SW 1271 (cell line): ENCODE results near the gene ACACB.

ENCODE experiments used
- DNase-seq, 2 experiments: peaks; one replicate each; lab custom pipeline; 2025; lab: John Stamatoyannopoulos, UW

Gene ACACB

DNA sequence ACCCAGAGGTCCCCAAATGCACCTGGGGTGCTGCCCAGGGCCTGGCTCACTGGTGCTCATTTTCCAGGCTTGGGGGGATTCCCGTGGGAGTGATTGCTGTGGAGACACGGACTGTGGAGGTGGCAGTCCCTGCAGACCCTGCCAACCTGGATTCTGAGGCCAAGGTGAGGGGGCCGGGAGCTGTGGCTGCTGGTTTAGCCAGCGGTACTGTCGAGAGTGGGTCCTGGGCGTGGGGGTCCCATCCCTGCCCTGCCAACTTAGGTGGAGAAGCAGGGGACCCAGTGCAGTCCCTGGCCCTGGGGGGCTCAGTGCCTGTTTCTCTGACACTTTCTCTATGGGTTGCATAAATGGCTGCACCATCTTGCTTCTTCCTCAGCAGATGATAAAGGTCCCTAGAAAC, 141.8 kb downstream of the ACACB start:
- DNase-seq = no peak

DNA sequence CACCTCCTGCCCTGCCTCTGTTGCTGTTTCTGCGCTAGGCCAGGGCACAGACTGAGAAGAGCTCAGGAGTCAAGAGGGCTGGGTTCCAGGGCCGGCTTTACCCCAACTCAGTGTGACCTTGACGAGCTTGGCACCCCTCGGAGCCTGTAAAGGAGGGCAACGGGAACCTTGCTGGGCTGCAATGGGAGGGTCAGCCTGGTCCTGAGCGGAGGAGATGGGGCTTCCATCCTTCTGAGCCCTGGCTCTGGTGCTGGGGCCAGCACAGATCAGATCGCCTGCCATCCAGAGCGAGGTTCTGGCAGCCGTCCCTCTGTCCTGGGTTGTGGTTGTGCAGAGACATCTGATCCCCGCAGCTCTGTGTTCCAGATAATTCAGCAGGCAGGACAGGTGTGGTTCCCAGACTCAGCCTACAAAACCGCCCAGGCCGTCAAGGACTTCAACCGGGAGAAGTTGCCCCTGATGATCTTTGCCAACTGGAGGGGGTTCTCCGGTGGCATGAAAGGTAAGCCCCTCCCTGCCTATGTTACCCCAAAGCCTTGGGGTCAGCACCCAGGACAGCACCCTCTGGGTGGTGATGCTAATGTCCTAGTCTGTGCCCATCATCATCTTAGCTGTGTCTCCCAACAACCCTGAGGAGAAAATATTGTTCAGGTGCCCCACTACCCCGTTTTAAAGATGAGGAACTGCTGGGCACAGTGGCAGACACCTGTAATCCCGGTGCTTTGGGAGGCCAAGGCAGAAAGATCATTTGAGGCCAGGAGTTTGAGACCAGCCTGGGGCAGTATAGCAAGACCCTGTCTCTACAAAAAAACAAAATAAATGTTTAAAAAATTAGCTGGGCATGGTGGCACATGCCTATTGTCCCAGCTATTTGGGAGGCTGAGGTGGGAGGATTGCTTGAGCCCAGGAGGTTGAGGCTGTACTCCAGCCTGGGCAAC, 142.5 kb downstream of the ACACB start:
- DNase-seq = no peak

DNA sequence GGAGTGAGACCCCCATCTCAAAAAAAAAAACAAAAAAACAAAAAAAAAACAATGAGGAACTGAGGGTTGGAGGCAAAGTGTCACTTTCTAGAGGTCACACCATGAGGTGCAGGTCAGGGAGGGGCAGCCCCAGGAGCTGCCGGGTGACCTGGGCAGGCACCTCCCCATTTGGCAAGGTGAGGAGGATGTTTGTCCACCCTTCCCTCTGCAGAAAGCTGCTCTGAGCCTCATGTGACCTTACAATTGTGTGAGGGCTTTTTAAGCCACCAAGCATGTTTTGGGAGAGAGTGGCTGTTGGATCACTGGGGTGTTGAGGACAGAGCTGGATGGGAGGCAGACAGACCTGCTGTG, 143.1 kb downstream of the ACACB start:
- no peak for DNase-seq

DNA sequence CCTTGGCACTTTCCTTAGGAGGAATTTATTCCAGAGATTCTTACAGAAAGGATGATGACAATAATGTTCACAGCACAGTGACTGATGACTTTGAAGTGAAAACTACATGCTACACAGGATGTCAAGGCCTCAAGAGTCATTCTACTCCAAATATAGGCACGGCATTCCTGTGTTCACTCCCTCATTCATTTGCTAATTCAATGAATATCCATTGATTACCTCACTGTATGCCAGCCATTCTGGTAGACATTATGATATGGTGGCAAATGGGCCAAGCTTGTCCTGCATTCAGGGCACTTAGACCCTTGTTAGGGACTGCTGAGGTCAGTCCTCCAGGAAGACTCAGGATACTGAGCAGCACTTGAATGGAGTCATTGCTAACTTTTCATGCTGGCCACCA, 144.7 kb downstream of the ACACB start:
- no peak for DNase-seq

DNA sequence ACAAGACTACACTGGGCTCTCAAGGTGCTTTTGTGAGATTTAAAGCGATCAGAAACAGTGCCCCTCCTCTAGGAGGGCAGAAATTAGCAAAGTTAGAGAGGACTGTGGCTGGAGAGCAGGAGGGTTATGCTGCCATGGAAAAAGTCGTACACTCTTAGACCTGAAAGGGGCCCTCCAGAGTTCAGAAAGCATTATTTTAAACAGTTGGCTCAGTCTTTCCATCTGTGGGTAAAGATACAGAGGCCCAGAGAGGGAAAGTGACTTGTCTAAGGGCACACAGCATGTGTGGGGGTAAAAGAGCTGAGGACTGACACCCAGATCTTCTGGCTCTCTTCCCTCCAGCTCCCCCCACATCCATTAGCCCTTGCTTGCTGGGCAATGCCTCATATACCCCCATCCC, 145.6 kb downstream of the ACACB start:
- no peak for DNase-seq

DNA sequence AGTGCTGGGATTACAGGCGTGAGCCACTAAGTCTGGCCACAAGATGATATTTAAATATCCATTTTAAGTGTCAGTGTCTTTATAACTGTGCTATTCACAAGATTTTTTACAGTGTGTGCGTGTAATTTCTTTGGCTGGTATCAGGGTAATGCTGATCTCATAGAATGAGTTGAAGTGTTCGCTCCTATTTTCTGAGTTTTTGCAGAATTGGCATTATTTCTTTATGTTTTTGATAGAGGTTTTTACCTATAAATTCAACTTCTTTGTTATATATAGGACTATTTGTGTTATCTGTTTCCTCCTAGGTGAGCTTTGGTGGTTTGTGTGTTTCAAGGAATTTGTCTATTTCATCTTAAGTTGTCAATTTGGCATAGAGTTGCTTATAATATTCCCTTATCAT, 147.1 kb downstream of the ACACB start:
- DNase-seq = no peak

DNA sequence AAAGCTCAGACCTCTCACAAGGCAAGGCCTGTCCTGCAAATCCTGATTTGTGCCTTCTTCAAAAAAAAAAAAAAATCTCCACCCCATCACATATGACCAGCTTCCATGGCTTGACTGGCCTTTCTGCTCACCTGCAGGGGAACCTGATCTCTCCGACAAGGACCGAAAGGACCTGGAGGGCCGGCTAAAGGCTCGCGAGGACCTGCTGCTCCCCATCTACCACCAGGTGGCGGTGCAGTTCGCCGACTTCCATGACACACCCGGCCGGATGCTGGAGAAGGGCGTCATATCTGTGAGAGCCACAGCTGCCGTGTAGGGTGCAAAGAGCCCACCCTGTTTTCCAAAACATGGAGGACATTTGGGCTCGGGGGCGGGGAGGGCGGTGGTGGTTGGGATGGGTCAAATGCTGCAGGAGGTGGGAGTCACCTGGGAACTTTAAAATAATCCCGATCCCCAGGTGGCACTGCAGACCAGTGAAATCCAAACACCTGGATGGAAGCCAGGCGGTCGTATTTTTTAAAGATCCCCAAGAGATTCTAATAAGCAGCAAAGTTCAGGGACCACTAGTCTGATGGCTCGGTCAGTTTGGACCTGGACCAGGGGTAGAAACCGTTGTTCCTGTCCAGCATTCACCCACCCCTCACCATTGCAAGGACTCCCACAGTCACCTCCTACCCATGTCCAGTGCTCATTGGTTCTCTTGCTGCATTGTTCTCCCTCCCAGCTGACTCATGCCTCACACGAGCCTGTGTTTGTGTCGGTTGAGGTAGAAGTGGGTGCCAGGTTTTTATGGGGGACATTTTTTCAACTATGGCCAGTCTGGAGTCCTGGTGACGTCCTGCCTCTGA, 147.9 kb downstream of the ACACB start:
- DNase-seq = peak in 1 of 2 experiments; percentile 9

DNA sequence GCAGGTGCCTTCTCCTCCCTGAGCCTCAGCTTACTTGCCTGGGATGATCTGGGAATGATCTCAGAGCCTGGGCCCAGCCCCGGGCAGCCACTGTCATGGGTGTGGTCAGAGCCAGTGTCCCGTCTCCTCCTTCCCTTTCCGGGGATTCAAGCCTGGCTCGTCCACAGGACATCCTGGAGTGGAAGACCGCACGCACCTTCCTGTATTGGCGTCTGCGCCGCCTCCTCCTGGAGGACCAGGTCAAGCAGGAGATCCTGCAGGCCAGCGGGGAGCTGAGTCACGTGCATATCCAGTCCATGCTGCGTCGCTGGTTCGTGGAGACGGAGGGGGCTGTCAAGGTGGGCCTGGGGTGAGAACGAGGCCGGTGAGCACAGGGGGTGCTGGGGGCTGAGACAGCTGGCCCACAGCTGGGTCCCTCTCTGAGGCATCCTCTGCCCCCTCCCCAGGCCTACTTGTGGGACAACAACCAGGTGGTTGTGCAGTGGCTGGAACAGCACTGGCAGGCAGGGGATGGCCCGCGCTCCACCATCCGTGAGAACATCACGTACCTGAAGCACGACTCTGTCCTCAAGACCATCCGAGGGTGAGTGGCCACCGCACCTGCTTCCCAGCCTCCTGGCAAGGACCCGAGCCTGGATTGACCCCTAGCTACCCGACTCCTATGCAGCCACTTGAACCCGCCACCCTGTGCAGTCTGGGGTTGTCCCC, 148.7 kb downstream of the ACACB start:
- DNase-seq = no peak

DNA sequence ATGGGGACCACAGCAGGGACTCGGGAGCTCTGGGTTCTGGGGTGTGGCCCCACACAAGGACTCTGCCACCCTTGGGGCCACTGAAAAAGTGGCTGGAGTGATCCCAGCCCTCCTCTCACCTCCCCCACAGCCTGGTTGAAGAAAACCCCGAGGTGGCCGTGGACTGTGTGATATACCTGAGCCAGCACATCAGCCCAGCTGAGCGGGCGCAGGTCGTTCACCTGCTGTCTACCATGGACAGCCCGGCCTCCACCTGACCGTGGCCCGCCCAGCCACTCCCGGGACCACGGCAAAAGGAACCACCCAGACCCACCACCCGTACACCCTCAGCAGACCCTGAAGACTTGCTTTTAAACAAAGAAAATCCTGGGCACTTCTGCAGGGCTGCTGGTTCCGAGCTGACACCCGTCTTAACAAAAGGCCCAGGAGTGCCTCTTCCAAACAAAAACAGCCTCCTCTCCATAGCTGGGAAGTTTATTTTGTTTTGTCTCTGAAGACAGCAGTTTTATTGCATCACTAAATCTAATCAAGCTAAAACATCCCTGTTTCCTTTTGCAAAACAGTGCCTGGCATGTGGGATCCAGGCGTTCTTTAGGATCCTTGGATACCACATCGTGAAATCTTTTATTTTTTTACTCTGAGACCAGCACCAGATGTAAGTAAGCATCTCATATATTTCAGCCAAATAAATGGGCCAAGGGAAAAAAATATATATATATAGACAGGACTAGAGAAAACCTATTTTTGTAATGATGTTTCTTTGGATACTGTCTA, 149.9 kb downstream of the ACACB start:
- DNase-seq = no peak

DNA sequence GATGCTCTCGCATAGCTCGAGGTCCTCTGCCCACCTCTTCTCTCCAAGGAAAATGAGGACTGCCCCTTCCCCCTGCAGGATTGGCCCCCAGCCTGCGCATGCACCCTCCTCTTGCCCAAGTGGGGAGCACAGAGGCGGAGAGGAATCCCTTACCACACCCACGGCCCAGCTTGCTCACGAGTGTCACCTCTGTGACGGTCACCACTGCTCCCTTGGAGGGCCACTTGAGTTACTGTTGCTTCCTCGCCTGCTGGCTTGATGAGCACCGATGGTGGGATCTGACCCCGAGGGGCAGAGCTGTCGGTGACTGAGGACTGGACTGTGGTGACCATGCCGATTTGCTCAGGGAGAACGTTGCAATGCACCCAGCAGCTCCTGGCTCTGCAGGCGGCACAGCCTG, 151.0 kb downstream of the ACACB start:
- no peak for DNase-seq

DNA sequence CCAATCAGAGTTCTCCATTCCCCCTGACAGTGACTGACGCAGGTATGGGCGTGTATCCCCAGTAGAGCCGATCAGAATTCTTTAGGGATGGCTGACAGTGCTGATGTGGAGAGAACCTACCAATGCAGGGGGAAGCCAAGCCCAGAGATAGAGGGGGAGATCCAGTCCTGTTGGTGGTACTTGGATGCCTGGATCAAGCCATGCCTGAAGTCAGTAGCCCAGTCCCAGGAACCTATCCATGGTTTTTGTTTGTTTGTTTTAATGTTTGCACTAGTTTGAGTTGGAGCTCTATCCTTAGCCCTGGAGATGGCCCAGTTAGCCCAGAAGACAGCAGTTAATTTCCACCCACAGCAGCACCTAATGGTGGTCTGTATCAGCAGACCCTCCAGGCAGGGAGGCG, 152.5 kb downstream of the ACACB start:
- no peak for DNase-seq

DNA sequence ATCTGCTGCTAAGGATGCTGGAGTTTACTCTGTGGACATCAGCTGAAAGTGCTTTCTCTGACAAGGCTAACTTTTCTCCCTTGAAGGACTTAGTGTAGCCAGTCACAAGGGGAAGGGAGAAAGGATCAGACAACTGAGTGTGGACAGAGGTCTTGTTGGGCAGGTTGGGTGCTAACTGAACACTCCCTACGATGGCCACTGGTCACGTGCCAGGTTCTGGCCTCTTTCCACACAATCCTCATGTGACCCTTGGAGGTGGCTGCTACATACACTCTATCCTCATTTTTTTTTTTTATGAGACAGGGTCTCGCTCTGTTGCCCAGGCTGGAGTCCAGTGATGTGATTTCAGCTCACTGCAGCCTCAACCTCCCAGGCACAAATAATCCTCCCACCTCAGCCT, 153.0 kb downstream of the ACACB start:
- no peak for DNase-seq

DNA sequence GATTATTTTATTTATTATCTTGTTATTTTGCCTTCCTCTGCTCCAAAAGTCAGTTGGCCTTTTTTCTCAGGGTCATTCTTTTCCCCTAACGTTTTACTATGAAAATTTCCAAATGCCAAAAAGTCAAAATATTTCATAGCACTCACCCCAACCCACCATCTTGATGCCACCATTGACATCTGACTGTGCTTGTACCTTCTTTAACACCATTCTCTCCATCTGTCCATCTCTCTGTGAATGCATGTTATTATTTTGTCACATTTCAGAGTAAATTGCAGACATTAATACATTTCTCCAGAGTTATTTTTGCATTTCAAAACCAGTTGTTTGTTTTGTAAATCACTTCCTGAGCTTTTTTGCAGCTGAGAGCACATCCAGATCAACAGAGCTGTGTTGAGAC, 154.1 kb downstream of the ACACB start:
- no peak for DNase-seq

DNA sequence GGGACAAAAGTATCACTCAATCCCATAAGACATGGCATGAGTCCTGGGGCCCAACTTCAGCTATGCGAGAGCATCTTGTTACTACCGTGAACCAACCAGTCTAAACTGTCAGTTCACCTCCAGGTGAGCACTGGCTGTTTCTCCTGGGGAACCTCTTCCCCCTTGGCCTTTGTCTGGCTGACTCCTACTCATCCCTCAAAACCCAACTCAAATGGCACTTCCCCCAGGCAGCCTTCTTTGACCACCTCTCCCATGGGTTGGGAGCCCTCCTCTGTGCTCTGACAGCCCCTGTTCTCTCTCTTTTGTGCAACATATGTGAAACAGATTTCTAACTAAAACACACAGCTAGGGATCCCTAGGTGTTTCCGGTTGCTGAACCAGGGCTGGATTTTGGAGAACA, 155.0 kb downstream of the ACACB start:
- DNase-seq = no peak

DNA sequence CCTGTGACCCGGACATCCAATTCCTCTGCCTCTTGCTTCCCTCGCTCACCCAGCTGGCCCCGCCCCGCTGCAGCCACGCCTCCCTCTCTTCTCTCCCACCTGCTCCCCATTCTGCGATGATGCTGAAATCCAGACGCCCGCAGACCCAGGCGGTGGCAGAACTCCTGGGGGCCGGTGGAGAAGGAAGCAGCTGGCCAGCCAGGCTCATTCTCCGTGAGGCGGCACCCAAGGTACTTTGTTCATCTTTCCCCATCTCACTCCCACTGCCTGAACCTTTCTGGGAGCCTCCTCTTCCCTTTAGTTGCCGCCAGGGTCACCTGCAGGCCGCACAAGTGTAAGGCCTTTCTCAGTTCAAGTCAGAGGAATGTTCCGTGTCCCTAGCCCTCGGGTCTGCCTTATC, 157.0 kb downstream of the ACACB start:
- no peak for DNase-seq

DNA sequence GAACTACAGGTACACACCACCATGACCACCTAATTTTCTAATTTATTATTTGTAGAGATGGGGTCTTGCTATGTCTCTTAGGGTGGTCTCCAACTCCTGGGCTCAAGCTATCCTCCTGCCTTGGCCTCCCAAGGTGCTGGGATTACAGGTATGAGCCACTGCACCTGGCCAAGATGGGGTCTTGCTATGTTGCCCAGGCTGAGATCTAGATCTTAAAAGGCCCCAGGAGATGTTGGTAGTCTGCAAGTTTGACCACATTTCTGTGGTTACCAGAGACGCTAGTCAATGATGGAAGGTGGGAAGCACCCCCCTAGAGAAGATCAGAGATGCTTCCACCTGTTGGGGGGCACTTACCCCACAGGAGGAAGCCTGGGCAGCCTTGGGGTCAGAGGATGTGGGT, 158.0 kb downstream of the ACACB start:
- no peak for DNase-seq

DNA sequence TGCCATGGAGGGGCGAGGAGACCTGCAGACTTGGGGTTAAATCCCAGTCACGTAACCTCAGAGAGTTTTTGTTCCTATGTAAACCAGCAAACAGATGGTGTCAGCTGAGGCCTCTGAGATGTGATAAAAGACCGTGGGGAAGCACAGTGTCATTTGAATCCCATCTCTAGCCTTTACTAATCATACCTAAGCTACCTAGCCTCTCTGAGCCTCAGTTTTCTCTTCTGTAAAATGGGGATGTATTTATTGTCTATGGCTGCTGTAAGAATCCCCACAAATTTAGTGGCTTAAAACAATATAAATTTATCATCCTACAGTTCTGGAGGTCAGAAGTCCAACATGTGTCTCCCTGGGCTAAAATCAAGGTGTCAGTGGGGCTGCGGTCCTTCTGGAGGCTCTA, 158.8 kb downstream of the ACACB start:
- DNase-seq = no peak

DNA sequence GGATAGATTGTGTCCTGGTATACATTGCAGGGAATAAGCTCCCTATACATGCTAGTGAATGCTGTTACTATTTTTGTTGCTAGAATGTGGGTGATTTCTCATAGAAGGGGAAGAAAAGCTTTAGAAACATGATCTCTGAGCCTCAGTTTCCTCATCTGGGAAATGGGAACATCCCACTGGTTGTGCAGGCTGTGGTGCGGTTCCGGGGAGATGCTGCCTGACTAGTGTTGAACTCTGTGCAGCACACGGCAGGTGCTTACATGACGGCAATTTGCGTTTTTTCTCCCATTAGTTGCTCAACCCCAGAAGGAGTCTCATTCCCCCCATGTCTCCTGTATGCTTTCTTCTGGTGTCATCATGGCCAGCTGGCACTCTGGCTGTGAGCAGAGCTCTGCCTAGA, 159.8 kb downstream of the ACACB start:
- DNase-seq = no peak

DNA sequence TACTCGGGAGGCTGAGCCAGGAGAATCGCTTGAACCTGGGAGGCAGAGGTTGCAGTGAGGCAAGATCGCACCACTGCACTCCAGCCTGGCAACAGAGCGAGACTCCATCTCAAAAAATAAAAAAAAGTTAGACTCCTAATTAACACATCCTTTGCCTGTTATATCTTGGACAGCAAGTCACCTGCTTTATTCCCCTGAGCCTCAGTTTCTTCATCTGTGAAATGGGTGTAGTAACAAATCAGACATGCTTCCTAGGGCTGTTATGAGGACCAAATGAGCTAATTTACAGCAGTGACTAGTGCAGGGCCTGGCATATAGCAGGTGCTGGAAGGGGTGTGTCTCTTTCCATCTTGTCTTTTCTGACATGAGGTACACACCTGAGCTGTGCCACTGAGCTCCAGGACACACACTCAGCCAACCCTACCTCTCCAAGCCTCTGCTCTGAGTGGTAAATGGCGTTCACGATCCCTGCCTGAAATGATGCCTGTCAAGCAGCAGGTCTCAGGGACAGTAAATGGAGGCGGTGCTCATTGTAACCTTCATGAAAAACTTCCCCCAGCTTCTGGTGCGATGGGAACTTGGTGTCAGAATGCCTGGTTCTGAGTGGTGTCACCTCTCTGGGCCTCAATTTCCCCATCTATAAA, 161.0 kb downstream of the ACACB start:
- no peak for DNase-seq

DNA sequence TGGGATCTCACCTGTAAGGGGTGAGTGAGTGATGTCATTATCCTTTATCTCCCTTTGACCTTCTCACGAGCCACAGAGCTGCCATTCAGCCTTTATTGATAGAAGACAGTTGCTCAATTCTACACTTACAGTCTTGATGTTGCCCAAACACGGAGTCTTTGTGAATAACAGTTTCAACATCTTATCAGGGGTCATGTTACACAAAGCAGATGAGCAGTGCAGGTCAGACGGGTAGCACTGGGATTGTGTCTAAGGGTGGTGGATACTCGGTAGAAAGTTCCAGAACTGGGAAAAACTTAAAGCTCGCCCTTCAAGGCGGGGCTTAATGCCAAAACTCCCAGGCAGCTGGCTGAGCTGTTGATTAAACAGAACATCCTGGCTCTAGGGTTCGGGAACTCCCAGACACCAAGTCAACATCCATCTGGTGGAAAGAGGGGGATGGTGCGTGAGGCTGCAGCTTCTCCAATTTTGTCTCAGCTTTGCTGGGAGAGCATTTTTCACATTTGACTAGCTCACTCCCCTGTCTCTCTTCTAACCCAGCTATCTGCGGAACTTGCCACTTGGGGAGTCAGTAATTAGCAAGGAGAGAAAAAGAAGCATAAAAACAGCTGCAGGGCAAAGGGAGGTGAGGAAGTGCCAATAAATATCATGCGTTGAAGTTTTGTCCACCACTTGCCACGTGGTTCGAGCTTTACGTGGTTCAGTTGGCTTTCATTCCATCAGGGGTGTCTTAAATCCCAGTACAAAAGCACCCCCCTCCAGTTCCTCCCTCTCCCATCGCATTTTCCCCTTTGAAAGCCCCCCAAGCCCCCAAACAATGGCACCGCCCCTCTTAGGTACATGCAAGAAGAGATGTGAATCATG, 161.7 kb downstream of the ACACB start:
- DNase-seq = no peak
